NT2/D1 (cell line): Measurements from ENCODE around the gene FXYD3.

Source experiments
- DNase-seq: peaks from one replicate; pipeline ENCODE4 v3.0.0-alpha.2; 2011; ENCODE audit warnings: low read depth, low spot score
- H3K27me3 ChIP-seq: 2 replicates; pipeline ENCODE4 v1.6.0; 2011; ENCODE audit warnings: mild to moderate bottlenecking; ENCODE audit not compliant: insufficient read length, insufficient read depth
- H3K36me3 ChIP-seq: 2 replicates; pipeline ENCODE4 v1.6.1; 2011; ENCODE audit warnings: mild to moderate bottlenecking, low read length, mixed read lengths; ENCODE audit not compliant: insufficient read depth, insufficient read length
- H3K4me1 ChIP-seq: 2 replicates; pipeline ENCODE4 v1.5.1; 2011; ENCODE audit not compliant: insufficient read depth, insufficient read length
- H3K4me3 ChIP-seq: 2 replicates; pipeline ENCODE4 v1.5.1; 2011; ENCODE audit warnings: low read depth; ENCODE audit not compliant: insufficient read length
- H3K9ac ChIP-seq: 2 replicates; pipeline ENCODE4 v1.6.0; 2011; ENCODE audit warnings: low read depth; ENCODE audit not compliant: insufficient read length
- H3K9me3 ChIP-seq: 2 replicates; pipeline ENCODE4 v1.5.1; 2011; ENCODE audit warnings: mild to moderate bottlenecking, low read length; ENCODE audit not compliant: insufficient read depth
- SUZ12 ChIP-seq: IDR thresholded peaks from 2 replicates; pipeline ENCODE4 v1.6.1; 2011; ENCODE audit not compliant: insufficient read length, insufficient read depth; ENCODE audit errors: extremely low read depth
- YY1 ChIP-seq: IDR thresholded peaks from 2 replicates; pipeline ENCODE4 v1.6.1; 2011; ENCODE audit not compliant: insufficient read length, insufficient read depth
- ZNF274 ChIP-seq: IDR thresholded peaks from 2 replicates; pipeline ENCODE4 v1.6.1; 2011; ENCODE audit warnings: mild to moderate bottlenecking, low read depth, low read length

The FXYD3 gene

DNA sequence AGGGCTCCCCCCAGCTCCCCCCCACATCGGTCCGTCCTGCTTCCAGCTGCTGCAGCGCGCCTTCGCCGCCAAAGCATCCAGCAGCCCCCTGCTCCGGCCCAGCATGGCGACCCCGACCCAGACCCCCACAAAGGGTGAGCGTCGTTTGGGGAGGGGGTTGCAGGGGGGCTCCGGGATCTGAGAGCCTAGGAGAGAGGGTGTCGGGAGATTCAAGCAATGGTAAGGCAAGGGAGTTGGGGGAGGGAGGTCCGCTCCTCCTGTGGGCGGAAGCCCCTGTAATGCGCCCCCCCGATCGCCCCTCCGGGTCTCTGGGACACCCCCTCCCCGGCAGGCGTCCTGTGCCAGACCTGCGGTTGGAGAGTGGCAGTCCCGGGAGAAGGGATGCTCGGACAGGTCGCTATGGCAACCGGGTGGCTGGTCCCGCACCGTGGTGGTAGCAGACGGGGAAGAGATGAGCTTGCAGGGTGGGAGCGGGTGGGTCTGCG is 27.6 kb downstream of the FXYD3 start, which contains the start of gene FXYD7:
Gene FXYD7 (plus strand): TSS at position 25 of the 485 bp plus-strand sequence. CDS start 79 bp downstream, at position 104.
- Histone ChIP-seq H3K36me3 (no peaks in the 10 kb centered on the region), H3K9me3 (no peaks in the 10 kb centered on the region), H3K27me3 (peaks cover 44% of the 10 kb centered on the region), H3K4me1 (peaks cover 12% of the 10 kb centered on the region), H3K9ac (peak within 1 kb of the TSS; percentile 44), H3K4me3 (peak within 1 kb of the TSS; percentile 36)
- DNase-seq: no peak
- no peak for TF ChIP-seq SUZ12
- TF ChIP-seq ZNF274: no peak
- no peak for TF ChIP-seq YY1

DNA sequence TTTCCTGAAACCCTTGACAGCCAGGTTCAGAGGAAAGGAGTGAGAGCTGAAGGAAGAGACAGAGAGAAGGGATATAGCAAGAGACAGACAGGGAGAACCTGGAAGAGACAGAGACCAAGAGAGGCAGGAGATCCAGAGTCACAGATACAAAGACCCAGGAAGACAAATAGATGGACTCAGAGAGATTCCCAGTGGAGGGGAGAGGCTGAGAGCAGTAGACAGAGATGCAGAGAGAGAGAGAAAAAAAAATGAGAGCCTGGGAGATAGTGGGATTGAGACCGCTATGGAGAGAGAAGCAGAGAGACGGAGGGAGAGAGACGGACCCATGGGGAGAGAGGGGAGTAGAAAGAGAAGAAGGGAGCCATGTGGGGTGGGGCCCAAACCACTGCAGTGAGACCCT is 28.2 kb downstream of the FXYD3 start:
- no peak overlapping the region for H3K9ac ChIP-seq
- no peak for DNase-seq
- H3K27me3 ChIP-seq: peaks cover 44% of the 10 kb centered on the region
- TF ChIP-seq ZNF274 (no peak), YY1 (no peak), SUZ12 (no peak)
- H3K9me3 ChIP-seq: no peaks in the 10 kb centered on the region
- H3K36me3 ChIP-seq: no peaks in the 10 kb centered on the region
- no peak overlapping the region for H3K4me3 ChIP-seq
- peaks cover 11% of the 10 kb centered on the region for H3K4me1 ChIP-seq

DNA sequence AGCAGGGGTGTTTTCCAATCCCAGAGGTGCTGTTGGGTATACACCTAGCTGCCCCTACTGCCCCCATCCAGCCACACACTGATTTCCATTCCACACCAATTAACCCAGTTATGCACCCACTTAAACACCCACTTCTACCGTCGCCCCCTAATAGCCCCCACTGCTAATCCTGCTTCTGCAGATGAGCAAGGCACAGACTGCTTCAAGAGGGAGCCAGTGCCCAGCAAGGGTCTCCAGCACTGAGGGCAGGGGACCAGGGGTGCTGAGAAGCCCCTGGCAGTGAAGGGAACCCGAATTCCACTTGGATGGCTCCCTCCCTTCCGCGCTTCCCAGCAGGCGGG is 28.6 kb downstream of the FXYD3 start:
- Histone ChIP-seq H3K9ac (no peak overlapping the region), H3K4me3 (no peak overlapping the region), H3K9me3 (no peaks in the 10 kb centered on the region), H3K27me3 (peaks cover 44% of the 10 kb centered on the region), H3K36me3 (no peaks in the 10 kb centered on the region), H3K4me1 (peaks cover 8% of the 10 kb centered on the region)
- no peak for TF ChIP-seq YY1
- no peak for TF ChIP-seq ZNF274
- TF ChIP-seq SUZ12: no peak
- DNase-seq: no peak

DNA sequence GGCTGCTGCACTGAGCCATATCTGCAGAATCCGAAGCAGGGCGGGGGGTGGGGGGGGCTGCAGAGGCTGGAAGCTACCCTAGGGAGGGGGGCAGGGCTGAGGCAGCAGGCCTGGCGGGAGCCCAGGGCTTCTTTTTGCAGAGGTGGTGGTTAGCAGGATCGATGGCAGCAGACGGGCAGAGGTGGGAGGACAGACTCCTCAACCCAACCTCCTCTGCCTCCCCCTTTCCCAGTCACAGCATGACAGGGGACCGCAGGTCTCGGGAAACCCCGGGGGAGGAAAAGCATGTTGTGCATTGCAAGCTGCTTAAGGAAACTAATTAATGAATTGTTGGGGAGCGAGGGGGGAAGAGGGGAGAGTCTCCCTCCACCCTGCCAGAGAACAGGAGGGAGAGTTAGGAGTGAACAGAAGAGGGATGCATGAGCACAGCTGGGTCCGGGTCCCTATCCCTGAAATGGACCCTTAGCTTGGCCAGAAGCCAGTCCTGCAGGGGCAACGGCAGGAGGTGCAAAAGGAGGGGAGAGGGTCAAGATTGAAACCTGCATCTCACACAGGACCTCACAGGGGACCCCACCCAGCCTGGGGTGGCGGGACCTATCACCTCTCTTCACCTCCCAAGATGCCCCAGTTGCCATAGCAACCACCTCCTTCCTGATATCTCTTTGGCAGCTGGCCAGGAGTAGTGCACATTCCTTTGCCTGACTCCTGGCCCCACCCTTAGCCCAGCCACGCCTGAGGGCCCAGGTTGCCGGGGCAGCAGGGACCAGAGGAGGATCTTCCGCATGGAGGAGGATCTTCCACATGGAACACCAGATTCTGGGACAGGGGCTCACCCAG is 29.2 kb downstream of the FXYD3 start:
- peaks cover 8% of the 10 kb centered on the region for H3K4me1 ChIP-seq
- TF ChIP-seq YY1: no peak
- no peak for TF ChIP-seq SUZ12
- TF ChIP-seq ZNF274: no peak
- peaks cover 44% of the 10 kb centered on the region for H3K27me3 ChIP-seq
- H3K9ac ChIP-seq: no peak overlapping the region
- no peaks in the 10 kb centered on the region for H3K9me3 ChIP-seq
- peak; percentile 75 for DNase-seq
- H3K36me3 ChIP-seq: no peaks in the 10 kb centered on the region
- no peak overlapping the region for H3K4me3 ChIP-seq

DNA sequence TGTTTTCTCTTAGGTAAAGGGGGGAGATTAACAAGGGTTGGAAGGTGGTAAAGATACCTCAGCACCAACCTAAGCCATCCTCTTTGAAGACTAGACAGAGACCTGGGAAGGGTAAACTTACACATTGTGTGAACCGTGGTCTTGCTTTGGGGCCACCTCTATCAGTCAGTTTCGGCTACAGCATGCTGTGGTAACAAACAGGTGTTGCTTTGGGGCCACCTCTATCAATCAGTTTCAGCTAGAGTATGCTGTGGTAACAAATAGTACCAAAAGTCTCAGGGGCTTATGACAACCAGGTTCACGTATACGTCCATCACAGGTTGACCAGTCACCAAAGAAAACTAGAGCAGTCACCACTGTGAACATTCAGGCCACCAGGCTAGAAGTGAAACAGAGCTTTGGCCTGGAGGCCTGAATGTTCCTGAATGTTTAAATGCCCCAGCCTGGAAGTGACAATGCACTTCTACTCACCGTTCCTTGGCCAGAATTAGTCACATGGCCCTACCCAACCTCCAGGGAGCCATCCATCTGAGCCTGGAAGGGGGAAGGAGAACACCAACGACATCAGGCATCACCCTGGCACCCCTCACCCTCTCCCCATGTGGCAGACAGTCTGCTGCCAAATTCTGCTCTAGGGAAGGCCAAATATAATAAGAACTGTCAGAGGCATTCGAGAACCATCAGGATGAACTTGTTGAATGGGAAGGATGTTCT is 31.3 kb downstream of the FXYD3 start:
- H3K4me3 ChIP-seq: no peak overlapping the region
- peaks cover 30% of the 10 kb centered on the region for H3K27me3 ChIP-seq
- TF ChIP-seq ZNF274 (no peak), YY1 (no peak), SUZ12 (no peak)
- H3K4me1 ChIP-seq: peaks cover 13% of the 10 kb centered on the region
- no peaks in the 10 kb centered on the region for H3K36me3 ChIP-seq
- no peak for DNase-seq
- H3K9me3 ChIP-seq: no peaks in the 10 kb centered on the region
- no peak overlapping the region for H3K9ac ChIP-seq

DNA sequence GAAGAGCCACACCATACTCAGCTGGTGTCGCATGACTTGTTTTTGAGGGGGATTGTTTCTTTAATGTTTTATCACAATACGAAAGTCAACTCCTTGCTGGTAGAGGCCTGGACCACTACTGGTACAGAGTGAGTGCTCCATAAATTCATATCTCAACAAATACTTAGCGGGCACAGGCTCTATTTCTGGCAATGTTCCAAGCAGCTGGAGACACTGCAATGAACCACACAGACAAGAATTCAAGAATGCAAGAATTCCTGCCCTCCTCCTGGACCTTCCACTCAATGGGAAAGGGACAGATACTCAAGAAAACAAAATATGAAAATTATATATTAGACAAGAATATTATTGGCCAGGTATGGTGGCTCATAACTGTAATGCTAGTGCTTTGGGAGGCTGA is 33.8 kb downstream of the FXYD3 start:
- DNase-seq: no peak
- H3K4me3 ChIP-seq: no peak overlapping the region

DNA sequence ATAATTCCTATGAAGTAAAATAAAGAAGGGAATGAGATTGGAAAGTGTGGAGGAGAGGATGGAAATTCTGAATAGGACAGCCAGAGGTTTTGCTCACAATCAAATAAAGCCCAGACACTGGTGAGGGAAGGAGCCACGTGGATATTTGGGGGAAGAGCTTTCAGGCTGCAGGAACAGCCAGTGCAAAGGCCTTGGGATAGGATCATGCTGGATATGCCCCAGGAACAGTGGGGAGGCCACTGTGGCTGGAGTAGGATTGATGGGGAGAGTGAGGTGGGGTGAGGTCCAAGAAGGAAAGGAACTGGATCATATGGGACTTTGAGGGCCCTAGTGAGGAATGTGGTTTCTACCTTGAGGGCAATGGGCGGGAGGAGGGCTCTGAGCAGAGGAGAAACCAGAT is 34.8 kb downstream of the FXYD3 start:
- no peaks in the 10 kb centered on the region for H3K9me3 ChIP-seq
- no peak overlapping the region for H3K4me3 ChIP-seq
- TF ChIP-seq YY1 (no peak), ZNF274 (no peak), SUZ12 (no peak)
- no peak for DNase-seq
- H3K27me3 ChIP-seq: peaks cover 11% of the 10 kb centered on the region
- peaks cover under 1% of the 10 kb centered on the region for H3K36me3 ChIP-seq
- H3K9ac ChIP-seq: no peak overlapping the region
- H3K4me1 ChIP-seq: peaks cover 13% of the 10 kb centered on the region

More for the DNA sequence above, 33.8 kb downstream of the FXYD3 start:
- TF ChIP-seq ZNF274 (no peak), SUZ12 (no peak), YY1 (no peak)
- Histone ChIP-seq H3K9ac (no peak overlapping the region), H3K27me3 (peaks cover 20% of the 10 kb centered on the region), H3K36me3 (no peaks in the 10 kb centered on the region), H3K9me3 (no peaks in the 10 kb centered on the region), H3K4me1 (peaks cover 15% of the 10 kb centered on the region)
